ENCODE results near the gene SLC17A5.

- TF ChIP-seq CTCF (conservative IDR thresholded peaks at IDR 0.05) (no peak), EZH2 (IDR thresholded peaks at IDR 0.05; ENCODE audit: low read depth) (no peak)
Observed at GRCh38 chr6:73630401-73630800, 23.4 kb downstream of the SLC17A5 start.
